GM21786 (cell line): ENCODE results near the gene SUN1.
"Not testable (repeated sequence)": the region's sequence is repeated elsewhere in the genome, so short reads cannot be mapped to it uniquely, and the experiment has no call there.

Source experiments
- ATAC-seq: cut with Tn5 transposase; IDR thresholded peaks from one replicate; pipeline ENCODE4 v1.9.1; 2021; ENCODE audit not compliant: unreplicated experiment

SUN1 gene

GRCh38 chr7:834277-834676 lies 2.0 kb downstream of the SUN1 start:
- no peak for ATAC-seq

- no peak for ATAC-seq
These were observed 2.7 kb downstream of the SUN1 start for GRCh38 chr7:835021-835420.

GRCh38 chr7:835485-836401 lies 3.5 kb downstream of the SUN1 start:
- no peak for ATAC-seq

GRCh38 chr7:836429-836828 lies 4.2 kb downstream of the SUN1 start:
- ATAC-seq: no peak

- ATAC-seq: no peak
These were observed 4.7 kb downstream of the SUN1 start for GRCh38 chr7:837001-837400.

- no peak for ATAC-seq
These were observed 7.8 kb downstream of the SUN1 start for GRCh38 chr7:840001-840600.

- ATAC-seq: no peak
These were observed 9.7 kb downstream of the SUN1 start for GRCh38 chr7:841943-842342.

GRCh38 chr7:842431-843031 lies 10.3 kb downstream of the SUN1 start:
- no peak for ATAC-seq

- no peak for ATAC-seq
These were observed 11.0 kb downstream of the SUN1 start for GRCh38 chr7:843230-843629.

- ATAC-seq: no peak
These were observed 11.8 kb downstream of the SUN1 start for GRCh38 chr7:844043-844442.

- no peak for ATAC-seq
These were observed 12.2 kb downstream of the SUN1 start for GRCh38 chr7:844514-844913.

- ATAC-seq: no peak
These were observed 12.8 kb downstream of the SUN1 start for GRCh38 chr7:845091-845490.

GRCh38 chr7:845731-846130 lies 13.5 kb downstream of the SUN1 start:
- no peak for ATAC-seq

- ATAC-seq: not testable (repeated sequence)
These were observed 14.8 kb downstream of the SUN1 start for GRCh38 chr7:846958-847650.

GRCh38 chr7:847728-848127 lies 15.5 kb downstream of the SUN1 start:
- ATAC-seq: not testable (repeated sequence)

GRCh38 chr7:849145-849544 lies 16.9 kb downstream of the SUN1 start:
- ATAC-seq: no peak

GRCh38 chr7:849781-850180 lies 17.5 kb downstream of the SUN1 start:
- ATAC-seq: no peak

- ATAC-seq: no peak
These were observed 18.9 kb downstream of the SUN1 start for GRCh38 chr7:851204-851603.

- ATAC-seq: no peak
These were observed 21.3 kb downstream of the SUN1 start for GRCh38 chr7:853366-854117.

GRCh38 chr7:854118-854775 lies 22.0 kb downstream of the SUN1 start:
- ATAC-seq: no peak
